ENCODE data around the gene CIBAR2.

DNA sequence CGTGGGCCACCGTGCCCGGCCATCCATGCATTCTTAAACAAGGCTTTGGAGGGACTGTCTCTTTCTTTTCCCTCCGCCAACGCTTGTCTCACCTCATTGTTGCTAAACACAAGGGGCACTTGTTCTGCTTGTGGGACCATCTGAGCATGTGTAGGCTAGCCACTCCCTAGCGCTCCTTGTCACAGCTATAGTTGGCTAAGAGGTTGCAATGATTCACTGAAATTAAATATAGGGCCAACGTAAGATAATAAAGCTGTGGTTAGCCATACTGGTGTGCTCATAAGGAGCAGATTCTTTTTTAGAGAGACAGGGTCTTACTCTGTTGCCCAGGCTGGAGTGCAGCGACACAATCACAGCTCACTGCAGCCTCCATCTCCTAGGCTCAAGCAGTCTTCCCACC lies 43.5 kb downstream of the CIBAR2 start:
- TF ChIP-seq, protein P1, sequence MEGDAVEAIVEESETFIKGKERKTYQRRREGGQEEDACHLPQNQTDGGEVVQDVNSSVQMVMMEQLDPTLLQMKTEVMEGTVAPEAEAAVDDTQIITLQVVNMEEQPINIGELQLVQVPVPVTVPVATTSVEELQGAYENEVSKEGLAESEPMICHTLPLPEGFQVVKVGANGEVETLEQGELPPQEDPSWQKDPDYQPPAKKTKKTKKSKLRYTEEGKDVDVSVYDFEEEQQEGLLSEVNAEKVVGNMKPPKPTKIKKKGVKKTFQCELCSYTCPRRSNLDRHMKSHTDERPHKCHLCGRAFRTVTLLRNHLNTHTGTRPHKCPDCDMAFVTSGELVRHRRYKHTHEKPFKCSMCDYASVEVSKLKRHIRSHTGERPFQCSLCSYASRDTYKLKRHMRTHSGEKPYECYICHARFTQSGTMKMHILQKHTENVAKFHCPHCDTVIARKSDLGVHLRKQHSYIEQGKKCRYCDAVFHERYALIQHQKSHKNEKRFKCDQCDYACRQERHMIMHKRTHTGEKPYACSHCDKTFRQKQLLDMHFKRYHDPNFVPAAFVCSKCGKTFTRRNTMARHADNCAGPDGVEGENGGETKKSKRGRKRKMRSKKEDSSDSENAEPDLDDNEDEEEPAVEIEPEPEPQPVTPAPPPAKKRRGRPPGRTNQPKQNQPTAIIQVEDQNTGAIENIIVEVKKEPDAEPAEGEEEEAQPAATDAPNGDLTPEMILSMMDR (IDR thresholded peaks at IDR 0.05), result no peak
- no peak for TF ChIP-seq POLR2A (IDR thresholded peaks at IDR 0.05)
- no peak for TF ChIP-seq EP300 (IDR thresholded peaks at IDR 0.05; ENCODE audit: low read depth)
